Measurements from ENCODE around the gene HEXD.

GRCh38 chr17:82463925-82464566 lies 45.9 kb downstream of the HEXD start:
- no peak for TF ChIP-seq CTCF (conservative IDR thresholded peaks at IDR 0.05 in 1 of 2, IDR thresholded peaks at IDR 0.05 in 1 of 2; ENCODE audit: low read depth in 1 of 2, low read length in 2 of 2)
- TF ChIP-seq EZH2 (IDR thresholded peaks at IDR 0.05; ENCODE audit: low read length, missing control alignments): no peak

Measured in fibroblast of lung (primary cell).